NB4 (cell line): ENCODE measurements around the gene OR52E4.

ENCODE experiments used
- CTCF ChIP-seq: IDR thresholded peaks from one replicate; pipeline ENCODE4 v1.5.1; 2012; ENCODE audit warnings: low read depth, low read length
- MAX ChIP-seq: IDR thresholded peaks from 2 replicates; pipeline ENCODE4 v1.6.1; 2011; ENCODE audit warnings: low read depth, low read length
- MYC ChIP-seq: IDR thresholded peaks from 2 replicates; pipeline ENCODE4 v1.6.1; 2011; ENCODE audit warnings: low read depth, low read length
- POLR2A ChIP-seq: IDR thresholded peaks from 2 replicates; pipeline ENCODE4 v1.6.1; 2011; ENCODE audit warnings: mild to moderate bottlenecking; ENCODE audit not compliant: insufficient read length; ENCODE audit errors: extremely low read depth

GRCh38 chr11:5891216-5891800 lies 10.9 kb downstream of the OR52E4 start:
- no peak for TF ChIP-seq POLR2A
- no peak for TF ChIP-seq CTCF
- no peak for TF ChIP-seq MAX
- no peak for TF ChIP-seq MYC
